ENCODE measurements around the gene ZC3H12A. TPM values are rescaled to one million over a fixed set of nuclear protein-coding genes. Genes with fewer than 3 reads are reported as not detected.
A peak's percentile ranks its signal among the peaks of the same experiment; 100 is the strongest.

ZC3H12A gene
- total and polyA plus RNA-seq, 2 donors (not counting 1 experiment from before 2014, with no cell fraction given): 73.0 to 170 TPM

DNA sequence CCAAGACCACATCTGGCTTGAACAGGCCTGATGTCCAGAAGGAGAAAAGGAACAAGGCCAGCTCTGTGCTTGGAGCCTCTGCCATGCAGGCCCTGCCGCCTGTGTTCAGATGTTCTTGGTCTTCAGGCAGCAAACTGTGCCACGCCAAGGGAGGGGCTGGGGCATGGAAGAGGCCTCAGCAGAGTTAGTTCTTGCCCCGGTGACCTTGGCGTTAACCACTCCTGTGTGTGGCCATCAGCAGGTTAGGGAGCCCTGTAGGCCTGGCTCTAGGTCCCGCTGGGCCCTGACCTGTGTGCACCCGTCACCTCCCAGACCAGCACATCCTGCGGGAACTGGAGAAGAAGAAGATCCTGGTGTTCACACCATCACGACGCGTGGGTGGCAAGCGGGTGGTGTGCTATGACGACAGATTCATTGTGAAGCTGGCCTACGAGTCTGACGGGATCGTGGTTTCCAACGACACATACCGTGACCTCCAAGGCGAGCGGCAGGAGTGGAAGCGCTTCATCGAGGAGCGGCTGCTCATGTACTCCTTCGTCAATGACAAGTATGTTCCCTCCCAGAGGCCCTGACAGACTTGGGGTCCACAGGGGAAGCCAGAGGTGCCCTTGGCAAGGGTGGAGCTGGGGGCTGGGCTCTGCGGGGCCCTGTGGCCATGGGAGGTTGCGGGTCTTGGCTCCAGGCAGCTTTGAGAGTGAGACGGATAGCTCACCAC, 7.1 kb downstream of the ZC3H12A start:
- H3K36me3 ChIP-seq (replicated peaks in 1 of 2; ENCODE audit: control extremely low read depth in 1 of 2, control insufficient read depth in 1 of 2, extremely low read depth in 1 of 2, insufficient read depth in 2 of 2, low read length in 1 of 2): peaks cover 0 to 82% of the 10 kb centered on the region in 2 experiments
- H3K27me3 Mint-ChIP-seq: no peaks in the 10 kb centered on the region
- POLR2A ChIA-PET: no interaction called here
- H3K4me3 ChIP-seq (ENCODE audit: control extremely low read depth in 1 of 5, extremely low read depth in 1 of 5, insufficient read depth in 1 of 5, low read depth in 2 of 5, low read length in 4 of 5): no peak overlapping the region
- no peaks in the 10 kb centered on the region for H3K27me3 ChIP-seq (replicated peaks in 1 of 4; ENCODE audit: control extremely low read depth in 1 of 4, control insufficient read depth in 3 of 4, insufficient read depth in 4 of 4, low read length in 3 of 4)
- DNase-seq (peak; percentile 17), ATAC-seq (ENCODE audit: low read depth) (no peak)
- H3K9ac ChIP-seq (ENCODE audit: low read length): no peak overlapping the region
- WGBS (ENCODE audit: insufficient coverage): 91% methylated on average over 26 of the region's 26 CpGs
- peaks cover 34 to 54% of the 10 kb centered on the region in 2 donors for H3K4me1 ChIP-seq (ENCODE audit: control insufficient read depth in 2 of 2, insufficient read depth in 2 of 2, low read length in 2 of 2)
- H3K4me1 Mint-ChIP-seq: peaks cover 57% of the 10 kb centered on the region
- peak overlapping the region; percentile 16 to 96 for H3K27ac ChIP-seq (ENCODE audit: low read length in 2 of 2)
- no peak overlapping the region for H2AFZ ChIP-seq (ENCODE audit: insufficient read depth, low read depth, low read length, poor library complexity, severe bottlenecking)
- no peak overlapping the region for H3K4me2 ChIP-seq (replicated peaks; ENCODE audit: low read depth, low read length, poor library complexity, severe bottlenecking)
- peaks cover 58% of the 10 kb centered on the region for H3K79me2 ChIP-seq (ENCODE audit: control insufficient read depth, insufficient read depth, low read length)
- peak overlapping the region; percentile 53 for H3K27ac Mint-ChIP-seq
- H3K4me3 Mint-ChIP-seq: no peak overlapping the region
- intact Hi-C loops (cut with micrococcal nuclease): no loop called here
- TF ChIP-seq, protein P1, sequence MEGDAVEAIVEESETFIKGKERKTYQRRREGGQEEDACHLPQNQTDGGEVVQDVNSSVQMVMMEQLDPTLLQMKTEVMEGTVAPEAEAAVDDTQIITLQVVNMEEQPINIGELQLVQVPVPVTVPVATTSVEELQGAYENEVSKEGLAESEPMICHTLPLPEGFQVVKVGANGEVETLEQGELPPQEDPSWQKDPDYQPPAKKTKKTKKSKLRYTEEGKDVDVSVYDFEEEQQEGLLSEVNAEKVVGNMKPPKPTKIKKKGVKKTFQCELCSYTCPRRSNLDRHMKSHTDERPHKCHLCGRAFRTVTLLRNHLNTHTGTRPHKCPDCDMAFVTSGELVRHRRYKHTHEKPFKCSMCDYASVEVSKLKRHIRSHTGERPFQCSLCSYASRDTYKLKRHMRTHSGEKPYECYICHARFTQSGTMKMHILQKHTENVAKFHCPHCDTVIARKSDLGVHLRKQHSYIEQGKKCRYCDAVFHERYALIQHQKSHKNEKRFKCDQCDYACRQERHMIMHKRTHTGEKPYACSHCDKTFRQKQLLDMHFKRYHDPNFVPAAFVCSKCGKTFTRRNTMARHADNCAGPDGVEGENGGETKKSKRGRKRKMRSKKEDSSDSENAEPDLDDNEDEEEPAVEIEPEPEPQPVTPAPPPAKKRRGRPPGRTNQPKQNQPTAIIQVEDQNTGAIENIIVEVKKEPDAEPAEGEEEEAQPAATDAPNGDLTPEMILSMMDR (IDR thresholded peaks at IDR 0.05): no peak
- TF ChIP-seq EZH2 (IDR thresholded peaks at IDR 0.05; ENCODE audit: borderline replicate concordance, insufficient read depth, low read depth, low read length, poor library complexity, severe bottlenecking): no peak
- no peaks in the 10 kb centered on the region for H3K9me3 Mint-ChIP-seq (ENCODE audit: insufficient read depth)
- peaks cover 79% of the 10 kb centered on the region for H4K20me1 ChIP-seq (ENCODE audit: control insufficient read depth, insufficient read depth, low read length, poor library complexity, severe bottlenecking)
- CTCF ChIA-PET: interaction anchor here (22.3 kb wide), 1 partner anchor 27 kb away, joined by 690 read pairs; no protein-coding TSS in a partner anchor
- H3K9me3 ChIP-seq (ENCODE audit: control extremely low read depth in 1 of 3, control insufficient read depth in 2 of 3, insufficient read depth in 1 of 3, low read length in 2 of 3): no peaks in the 10 kb centered on the region
